H1 (cell line): ENCODE results near the gene COQ8A. TPM values are rescaled to one million over a fixed set of nuclear protein-coding genes. Genes with fewer than 3 reads are reported as not detected.

ENCODE experiments used
- CTCF ChIA-PET: fragments of 300-600 bp; sonication (Branson Sonifier 250); formaldehyde crosslinking; loops from one replicate; lab custom pipeline; 2021; ENCODE audit not compliant: partially characterized antibody; lab: Charles Lee
- POLR2A ChIA-PET: fragments of 300-600 bp; sonication (Branson Sonifier 250); formaldehyde crosslinking; loops from one replicate; lab custom pipeline; 2021; ENCODE audit warnings: inconsistent platforms; ENCODE audit not compliant: partially characterized antibody; lab: Charles Lee
- DNase-seq, 2 experiments: peaks; one replicate each; pipeline versions ENCODE4 v3.0.0 to v3.0.0-alpha.2; 2010 to 2022; ENCODE audit warnings: low spot score in 2 of 2, low read depth in 1 of 2, mixed read lengths in 1 of 2
- FAIRE-seq: peaks from 2 replicates; lab custom pipeline; 2011; peaks lifted over from hg19 to GRCh38; lab: Jason Lieb, UNC
- H2AFZ ChIP-seq: 2 replicates; pipeline ENCODE4 v1.8.1; 2012; ENCODE audit warnings: low read length, inconsistent platforms
- H2AK5ac ChIP-seq: 2 replicates; pipeline ENCODE4 v1.6.1; 2013; ENCODE audit warnings: low read depth, low read length
- H2BK120ac ChIP-seq: replicated peaks from 2 replicates; pipeline ENCODE3; 2013; ENCODE audit warnings: low read depth, low read length, inconsistent platforms
- H2BK12ac ChIP-seq: 2 replicates; pipeline ENCODE4 v1.6.1; 2013; ENCODE audit warnings: low read depth, low read length
- H2BK15ac ChIP-seq: 2 replicates; pipeline ENCODE4 v1.6.1; 2013; ENCODE audit warnings: low read length
- H2BK20ac ChIP-seq: 2 replicates; pipeline ENCODE4 v1.6.1; 2013; ENCODE audit warnings: low read length
- H2BK5ac ChIP-seq: 2 replicates; pipeline ENCODE4 v1.6.1; 2013; ENCODE audit warnings: low read depth, low read length
- H3K14ac ChIP-seq: 2 replicates; pipeline ENCODE4 v1.6.1; 2013; ENCODE audit warnings: inconsistent platforms; ENCODE audit not compliant: insufficient read length
- H3K18ac ChIP-seq: 2 replicates; pipeline ENCODE4 v1.6.1; 2013; ENCODE audit warnings: low read length; ENCODE audit errors: extremely low read depth
- H3K23ac ChIP-seq: 2 replicates; pipeline ENCODE4 v1.6.1; 2013; ENCODE audit warnings: inconsistent platforms; ENCODE audit not compliant: insufficient read length
- H3K23me2 ChIP-seq: 2 replicates; pipeline ENCODE4 v1.6.1; 2013; ENCODE audit warnings: low read depth, low read length
- H3K27ac ChIP-seq: 2 replicates; pipeline ENCODE4 v1.6.1; 2011; ENCODE audit warnings: low read depth, low read length, inconsistent platforms
- H3K27me3 ChIP-seq, 4 experiments: replicated peaks in 1 of 4; 1 replicate in 1 of 4; 2 replicates in 3 of 4; pipeline versions ENCODE4 v1.6.1 to v1.8.1; 2011 to 2013; ENCODE audit warnings: low read length in 3 of 4, mild to moderate bottlenecking in 3 of 4, inconsistent platforms in 2 of 4, mixed read lengths in 2 of 4, moderate library complexity in 1 of 4; ENCODE audit not compliant: control insufficient read depth in 3 of 4, insufficient read depth in 3 of 4; ENCODE audit errors: extremely low read depth in 1 of 4
- H3K36me3 ChIP-seq, 4 experiments: 2 replicates each; pipeline versions ENCODE4 v1.6.1 to v1.8.1; 2011 to 2013; ENCODE audit warnings: mild to moderate bottlenecking in 4 of 4, low read length in 3 of 4, moderate library complexity in 2 of 4, control low read depth in 1 of 4, inconsistent platforms in 1 of 4; ENCODE audit not compliant: insufficient read depth in 4 of 4, control insufficient read depth in 2 of 4
- H3K4ac ChIP-seq: replicated peaks from 2 replicates; pipeline ENCODE3; 2013; ENCODE audit warnings: low read length, low read depth, mixed read lengths, inconsistent platforms; ENCODE audit not compliant: insufficient read length
- H3K4me1 ChIP-seq, 4 experiments: replicated peaks in 1 of 4; 1 replicate in 1 of 4; 2 replicates in 3 of 4; pipeline versions ENCODE4 v1.6.1 to v1.8.1; 2011 to 2013; ENCODE audit warnings: low read length in 3 of 4, inconsistent platforms in 2 of 4, mixed read lengths in 1 of 4; ENCODE audit not compliant: insufficient read depth in 4 of 4, control insufficient read depth in 3 of 4
- H3K4me2 ChIP-seq, 2 experiments: 2 replicates each; pipeline versions ENCODE4 v1.6.1 to v1.8.1; 2011 to 2013; ENCODE audit warnings: low read depth in 2 of 2, low read length in 2 of 2, control low read depth in 1 of 2, inconsistent platforms in 1 of 2, mild to moderate bottlenecking in 1 of 2; ENCODE audit not compliant: insufficient read depth in 1 of 2
- H3K4me3 ChIP-seq, 4 experiments: fragments of 200-600, 300-600 bp in 1 of 4; sonication (generic), shearing (Covaris generic), sonication (Bioruptor Twin) in 1 of 4; 2 replicates each; pipeline versions ENCODE4 v1.5.1 to v1.8.1; 2011 to 2016; ENCODE audit warnings: low read length in 4 of 4, low read depth in 3 of 4, control low read depth in 2 of 4, inconsistent platforms in 2 of 4, mild to moderate bottlenecking in 2 of 4, mixed read lengths in 1 of 4, moderate library complexity in 1 of 4; ENCODE audit not compliant: insufficient read depth in 2 of 4; ENCODE audit errors: extremely low read depth in 1 of 4
- H3K56ac ChIP-seq: replicated peaks from 2 replicates; pipeline ENCODE3; 2013; ENCODE audit warnings: low read depth, mild to moderate bottlenecking, mixed read lengths, low read length, inconsistent platforms; ENCODE audit not compliant: insufficient read length
- H3K79me1 ChIP-seq: 2 replicates; pipeline ENCODE4 v1.6.1; 2013; ENCODE audit warnings: low read depth, low read length, control low read depth
- H3K79me2 ChIP-seq, 2 experiments: 2 replicates each; pipeline versions ENCODE4 v1.6.1 to v1.8.1; 2012 to 2013; ENCODE audit warnings: low read length in 2 of 2, mild to moderate bottlenecking in 2 of 2, inconsistent platforms in 1 of 2; ENCODE audit not compliant: insufficient read depth in 2 of 2, control insufficient read depth in 1 of 2
- H3K9ac ChIP-seq, 4 experiments: replicated peaks in 1 of 4; 1 replicate in 1 of 4; 2 replicates in 3 of 4; pipeline versions ENCODE4 v1.6.1 to v1.8.1; 2011 to 2013; ENCODE audit warnings: low read depth in 3 of 4, low read length in 3 of 4, control low read depth in 2 of 4, mild to moderate bottlenecking in 2 of 4, moderate library complexity in 2 of 4, inconsistent platforms in 1 of 4; ENCODE audit errors: extremely low read depth in 1 of 4
- H3K9me3 ChIP-seq, 2 experiments: 2 replicates each; pipeline versions ENCODE4 v1.6.1 to v1.8.1; 2012 to 2013; ENCODE audit warnings: mild to moderate bottlenecking in 2 of 2, moderate library complexity in 2 of 2, control low read depth in 1 of 2, inconsistent platforms in 1 of 2, low read depth in 1 of 2, low read length in 1 of 2, mixed read lengths in 1 of 2; ENCODE audit not compliant: insufficient read depth in 2 of 2
- H4K20me1 ChIP-seq, 2 experiments: replicated peaks in 1 of 2; 2 replicates each; pipeline versions ENCODE3 to v1.8.1; 2011 to 2013; ENCODE audit warnings: inconsistent platforms in 2 of 2, low read length in 2 of 2, mild to moderate bottlenecking in 1 of 2; ENCODE audit not compliant: insufficient read depth in 2 of 2, control insufficient read depth in 1 of 2
- H4K5ac ChIP-seq: 2 replicates; pipeline ENCODE4 v1.6.1; 2013; ENCODE audit warnings: low read length, low read depth, mixed read lengths, inconsistent platforms; ENCODE audit not compliant: insufficient read length
- H4K8ac ChIP-seq: 2 replicates; pipeline ENCODE4 v1.8.0; 2013; ENCODE audit warnings: mild to moderate bottlenecking, moderate library complexity, low read length, inconsistent platforms; ENCODE audit not compliant: insufficient read depth; ENCODE audit errors: extremely low read depth
- H4K91ac ChIP-seq: replicated peaks from 2 replicates; pipeline ENCODE3; 2013; ENCODE audit warnings: low read length, mixed read lengths, inconsistent platforms; ENCODE audit not compliant: insufficient read length
- BCL11A ChIP-seq, 2 experiments: IDR thresholded peaks; one replicate each; pipeline ENCODE4 v1.6.1; 2011; ENCODE audit warnings: low read depth in 2 of 2, low read length in 2 of 2, mild to moderate bottlenecking in 2 of 2
- EZH2 ChIP-seq: fragments of 200-600 bp; sonication (generic); IDR thresholded peaks from 2 replicates; pipeline ENCODE4 v1.7.1; 2012; ENCODE audit warnings: low read depth, mild to moderate bottlenecking, moderate library complexity, low read length, inconsistent platforms; ENCODE audit not compliant: severe bottlenecking
- PHF8 ChIP-seq: fragments of 200-600 bp; sonication (generic); conservative IDR thresholded peaks from 2 replicates; pipeline ENCODE4 v1.7.1; 2012; ENCODE audit warnings: low read depth, mild to moderate bottlenecking, inconsistent platforms, low read length, moderate library complexity
- TEAD4 ChIP-seq: IDR thresholded peaks from 2 replicates; pipeline ENCODE4 v1.6.1; 2012; ENCODE audit warnings: low read depth, low read length, inconsistent platforms, mixed read lengths
- ZNF274 ChIP-seq: IDR thresholded peaks from 2 replicates; pipeline ENCODE4 v1.7.0; 2012; ENCODE audit warnings: low read length, borderline replicate concordance; ENCODE audit errors: extremely low read depth
- WGBS, 2 experiments: shearing (Covaris generic) in 1 of 2; methylation state at CpG; one replicate each; pipeline versions ENCODE4 v1.1.6 to v1.1.7; 2013 to 2015; ENCODE audit warnings: low lambda C conversion rate in 2 of 2, mixed read lengths in 2 of 2, inconsistent platforms in 1 of 2, low coverage in 1 of 2, missing lambda C conversion rate in 1 of 2; ENCODE audit not compliant: insufficient replicate concordance in 2 of 2, insufficient coverage in 1 of 2, insufficient read length in 1 of 2; ENCODE audit errors: extremely low coverage in 1 of 2, missing lambda C conversion rate in 1 of 2; 5-methylcytosine and 5-hydroxymethylcytosine counted together
- polyA plus RNA-seq, 7 experiments: library from polyadenylated mRNA; depleted of rRNA in 3 of 7; stranded (reverse) in 5 of 7; unstranded in 2 of 7; fragments of >200 nt in 5 of 7; fragments of 200-250 nt in 2 of 7; gene quantifications; 1 replicate in 5 of 7; 2 replicates in 1 of 7; 4 replicates in 1 of 7; pipeline versions ENCODE4 v1.2.1 to v1.2.3, GENCODE V29; 2011 to 2013; ENCODE audit warnings: missing spikeins in 2 of 7, mixed read lengths in 2 of 7
- total RNA-seq: library from RNA; stranded (reverse); fragmentation: NEBNext Ultra II Directional; extraction: Animal tissue kit (Norgen Biotek cat#: 25700); gene quantifications from 2 replicates; pipeline ENCODE4 v1.2.1, GENCODE V29; 2021

The COQ8A gene
- total and polyA plus RNA-seq, 2 of the 8 experiments (the other 6 are each of a cell fraction or from before 2014, with no cell fraction given): 28.5 to 38.9 TPM

- FAIRE-seq (no peak), DNase-seq (no peak)
- WGBS, 2 experiments: 87% methylated on average over 22 of the region's 22 CpGs; no CpG with 5 or more reads in 1 of the 2 experiments
- no peak overlapping the region for H4K91ac ChIP-seq
- H2BK12ac ChIP-seq: no peak overlapping the region
- no peak overlapping the region for H3K27ac ChIP-seq
- H3K79me2 ChIP-seq: no peaks in the 10 kb centered on the region
- no peak overlapping the region for H4K8ac ChIP-seq
- no peak overlapping the region for H2AFZ ChIP-seq
- no peaks in the 10 kb centered on the region for H3K27me3 ChIP-seq
- no peak overlapping the region for H3K4ac ChIP-seq
- no peak overlapping the region for H3K23ac ChIP-seq
- H2BK15ac ChIP-seq: no peak overlapping the region
- ChIA-PET CTCF (no interaction called here), POLR2A (interaction anchor here (1.1 to 1.2 kb wide), 2 partner anchors 8 to 19 kb away, joined by 3 to 4 read pairs; no protein-coding TSS in a partner anchor)
- H4K20me1 ChIP-seq: peaks cover 0 to 3% of the 10 kb centered on the region in 2 experiments
- TF ChIP-seq BCL11A (IDR thresholded peaks at IDR 0.05; ENCODE audit: low read depth in 2 of 2, low read length in 2 of 2) (no peak), PHF8 (no peak), ZNF274 (no peak), EZH2 (no peak), TEAD4 (peak; percentile 80)
- H3K79me1 ChIP-seq: no peaks in the 10 kb centered on the region
- H3K23me2 ChIP-seq: no peaks in the 10 kb centered on the region
- H3K36me3 ChIP-seq: peaks cover 6 to 13% (median 11%) of the 10 kb centered on the region in 4 experiments; a peak in 5 of 8 replicates
- H2BK120ac ChIP-seq: no peak overlapping the region
- no peak overlapping the region for H2BK20ac ChIP-seq
- no peak overlapping the region for H3K9ac ChIP-seq
- no peaks in the 10 kb centered on the region for H3K4me1 ChIP-seq
- no peak overlapping the region for H4K5ac ChIP-seq
- no peak overlapping the region for H3K14ac ChIP-seq
- H2BK5ac ChIP-seq: no peak overlapping the region; the same call in 1 of the 2 replicates
- no peaks in the 10 kb centered on the region for H3K9me3 ChIP-seq
- H3K56ac ChIP-seq: no peak overlapping the region
- no peak overlapping the region for H3K4me2 ChIP-seq
- H3K4me3 ChIP-seq: no peak overlapping the region
- H3K18ac ChIP-seq: no peak overlapping the region
- no peak overlapping the region for H2AK5ac ChIP-seq
Measured at GRCh38 chr1:226890331-226891108, 49.6 kb upstream of the COQ8A start.
